Liver (tissue), 9 donors: ENCODE data around the gene FOXRED2. TPM values are rescaled to one million over a fixed set of nuclear protein-coding genes. Genes with fewer than 3 reads are reported as not detected.

Experiments
- DNase-seq: peaks from one replicate; pipeline ENCODE4 v3.0.0-alpha.2; 2017; ENCODE audit warnings: low spot score
- H3K27ac ChIP-seq, 2 donors: one replicate each; pipeline ENCODE4 v1.7.0; 2013; ENCODE audit warnings: inconsistent platforms in 2 of 2, low read length in 2 of 2, control low read depth in 1 of 2, low read depth in 1 of 2, mild to moderate bottlenecking in 1 of 2
- H3K27me3 ChIP-seq, 4 donors: one replicate each; pipeline versions ENCODE4 v1.6.1 to v1.7.0; 2013; ENCODE audit warnings: low read length in 3 of 4, inconsistent platforms in 1 of 4, mild to moderate bottlenecking in 1 of 4, moderate library complexity in 1 of 4; ENCODE audit not compliant: control insufficient read depth in 4 of 4, insufficient read depth in 4 of 4
- H3K36me3 ChIP-seq, 4 donors: one replicate each; pipeline versions ENCODE4 v1.6.1 to v1.7.0; 2013; ENCODE audit warnings: low read length in 3 of 4, mild to moderate bottlenecking in 3 of 4, low read depth in 1 of 4, moderate library complexity in 1 of 4; ENCODE audit not compliant: control insufficient read depth in 4 of 4, insufficient read depth in 3 of 4
- H3K4me1 ChIP-seq, 4 donors: one replicate each; pipeline versions ENCODE4 v1.6.1 to v1.7.0; 2013; ENCODE audit warnings: low read length in 3 of 4, mild to moderate bottlenecking in 3 of 4, moderate library complexity in 1 of 4; ENCODE audit not compliant: control insufficient read depth in 4 of 4, insufficient read depth in 4 of 4
- H3K4me3 ChIP-seq, 3 donors: one replicate each; pipeline versions ENCODE4 v1.6.1 to v1.7.0; 2013; ENCODE audit warnings: low read length in 3 of 3, control low read depth in 1 of 3, low read depth in 1 of 3, mild to moderate bottlenecking in 1 of 3
- H3K9ac ChIP-seq, 2 donors: one replicate each; pipeline ENCODE4 v1.7.0; 2013; ENCODE audit warnings: low read length in 2 of 2, mild to moderate bottlenecking in 2 of 2, moderate library complexity in 2 of 2, control low read depth in 1 of 2, low read depth in 1 of 2
- H3K9me3 ChIP-seq, 4 donors: one replicate each; pipeline versions ENCODE4 v1.6.1 to v1.7.0; 2013; ENCODE audit warnings: low read length in 3 of 4; ENCODE audit not compliant: control insufficient read depth in 4 of 4
- ATF3 ChIP-seq: IDR thresholded peaks from 2 replicates; pipeline ENCODE4 v1.6.1; 2016; ENCODE audit warnings: antibody characterized with exemption
- CTCF ChIP-seq: fragments of 150-350 bp; IDR thresholded peaks from 2 replicates; pipeline ENCODE4 v1.5.1; 2017; ENCODE audit warnings: improper control_type of control experiment, low read depth, low read length; ENCODE audit not compliant: missing input control
- EGR1 ChIP-seq, 2 donors: IDR thresholded peaks; 2 replicates each; pipeline ENCODE4 v1.6.1; 2016 to 2018; ENCODE audit warnings: antibody characterized with exemption in 2 of 2, low read depth in 2 of 2
- FOXA1 ChIP-seq: IDR thresholded peaks from 2 replicates; pipeline ENCODE4 v1.6.1; 2016; ENCODE audit warnings: antibody characterized with exemption
- FOXA2 ChIP-seq: IDR thresholded peaks from 2 replicates; pipeline ENCODE4 v1.6.1; 2016; ENCODE audit warnings: antibody characterized with exemption
- GABPA ChIP-seq, 2 donors: IDR thresholded peaks in 1 of 2; conservative IDR thresholded peaks in 1 of 2; 2 replicates each; pipeline ENCODE4 v1.6.1; 2016; ENCODE audit warnings: antibody characterized with exemption in 2 of 2, mild to moderate bottlenecking in 1 of 2, moderate library complexity in 1 of 2
- HNF4A ChIP-seq, 2 donors: conservative IDR thresholded peaks; 2 replicates each; pipeline ENCODE4 v1.6.1; 2016; ENCODE audit warnings: antibody characterized with exemption in 2 of 2, mild to moderate bottlenecking in 2 of 2
- HNF4G ChIP-seq: IDR thresholded peaks from 2 replicates; pipeline ENCODE4 v1.6.1; 2016; ENCODE audit warnings: antibody characterized with exemption
- JUND ChIP-seq, 2 donors: IDR thresholded peaks; 2 replicates each; pipeline ENCODE4 v1.6.1; 2016; ENCODE audit warnings: antibody characterized with exemption in 2 of 2
- MAX ChIP-seq: IDR thresholded peaks from 2 replicates; pipeline ENCODE4 v1.6.1; 2016; ENCODE audit warnings: antibody characterized with exemption
- NR2F2 ChIP-seq: IDR thresholded peaks from 2 replicates; pipeline ENCODE4 v1.6.1; 2016; ENCODE audit warnings: antibody characterized with exemption
- RAD21 ChIP-seq, 2 donors: IDR thresholded peaks; 2 replicates each; pipeline ENCODE4 v1.6.1; 2016; ENCODE audit warnings: antibody characterized with exemption in 2 of 2, mild to moderate bottlenecking in 2 of 2
- REST ChIP-seq: IDR thresholded peaks from 2 replicates; pipeline ENCODE4 v1.6.1; 2016; ENCODE audit warnings: antibody characterized with exemption, mild to moderate bottlenecking
- RXRA ChIP-seq, 2 donors: IDR thresholded peaks; 2 replicates each; pipeline ENCODE4 v1.6.1; 2017 to 2018; ENCODE audit warnings: antibody characterized with exemption in 2 of 2, mild to moderate bottlenecking in 1 of 2
- SP1 ChIP-seq: IDR thresholded peaks from 2 replicates; pipeline ENCODE4 v1.6.1; 2018; ENCODE audit warnings: antibody characterized with exemption, mild to moderate bottlenecking
- TAF1 ChIP-seq: conservative IDR thresholded peaks from 2 replicates; pipeline ENCODE4 v1.6.1; 2016; ENCODE audit warnings: antibody characterized with exemption, mild to moderate bottlenecking
- YY1 ChIP-seq: IDR thresholded peaks from 2 replicates; pipeline ENCODE4 v1.6.1; 2016; ENCODE audit warnings: antibody characterized with exemption, mild to moderate bottlenecking
- WGBS: extraction: QIAGEN DNeasy Blood & Tissue Kit; methylation state at CpG from one replicate; pipeline ENCODE4 v1.1.7; 2013; 5-methylcytosine and 5-hydroxymethylcytosine counted together
- polyA plus RNA-seq, 2 donors: library from polyadenylated mRNA; stranded (reverse) in 1 of 2; unstranded in 1 of 2; fragments of 200-250 nt in 1 of 2; fragments of >200 nt in 1 of 2; fragmentation: Nextera tagmentation in 1 of 2; extraction: Ambion mirVana in 1 of 2; gene quantifications; one replicate each; pipeline versions ENCODE4 v1.2.1 to v1.2.3, GENCODE V29; 2013 to 2015
- total RNA-seq, 2 donors: library from RNA; depleted of rRNA; stranded (reverse); fragments of >200 nt; gene quantifications; one replicate each; pipeline ENCODE4 v1.2.3, GENCODE V29; 2014
- donor health status: healthy.
- donor health status: healthy.
- donor health status: healthy.
- donor health status: healthy.
- donor health status: healthy.

The FOXRED2 gene
- total and polyA plus RNA-seq, 4 donors, result 5.1 to 15.0 (median 7.3) TPM

- H3K9me3 ChIP-seq, result no peaks in the 10 kb centered on the region
- H3K27me3 ChIP-seq, result no peaks in the 10 kb centered on the region
- H3K4me3 ChIP-seq, result no peak overlapping the region
- no peaks in the 10 kb centered on the region for H3K36me3 ChIP-seq
- no peak for DNase-seq
- TF ChIP-seq HNF4A (conservative IDR thresholded peaks at IDR 0.05) (no peak), REST (no peak), FOXA1 (no peak), YY1 (no peak), RAD21 (IDR thresholded peaks at IDR 0.05) (no peak), TAF1 (no peak), MAX (no peak), JUND (IDR thresholded peaks at IDR 0.05) (no peak), SP1 (no peak), CTCF (no peak), HNF4G (no peak), FOXA2 (no peak), ATF3 (no peak), EGR1 (IDR thresholded peaks at IDR 0.05; ENCODE audit: low read depth in 2 of 2) (no peak), GABPA (IDR thresholded peaks at IDR 0.05 in 1 of 2, conservative IDR thresholded peaks at IDR 0.05 in 1 of 2) (no peak)
- H3K9ac ChIP-seq, result no peak overlapping the region
- H3K27ac ChIP-seq, result peak overlapping the region in 1 of 2 donors; percentile 0
- 82% methylated on average over 11 of the region's 11 CpGs for WGBS
- H3K4me1 ChIP-seq, result peaks cover 0 to 15% (median 3%) of the 10 kb centered on the region in 4 donors
Observed at GRCh38 chr22:36449596-36450175, 57.2 kb downstream of the FOXRED2 start.

GRCh38 chr22:36447632-36448031 is 59.2 kb downstream of the FOXRED2 start:
- H3K9me3 ChIP-seq, result no peaks in the 10 kb centered on the region
- H3K4me3 ChIP-seq, result no peak overlapping the region
- peak overlapping the region in 1 of 2 donors; percentile 36 for H3K27ac ChIP-seq
- H3K36me3 ChIP-seq, result no peaks in the 10 kb centered on the region
- DNase-seq, result no peak
- WGBS, result 94% methylated on average over 2 of the region's 2 CpGs
- no peak overlapping the region for H3K9ac ChIP-seq
- H3K4me1 ChIP-seq, result peaks cover 0 to 11% (median 2%) of the 10 kb centered on the region in 4 donors
- TF ChIP-seq FOXA2, result no peak
- peak in 1 of 2 donors; percentile 13 for TF ChIP-seq RXRA (IDR thresholded peaks at IDR 0.05)
- TF ChIP-seq NR2F2, result peak; percentile 53
- H3K27me3 ChIP-seq, result no peaks in the 10 kb centered on the region
